Measurements from ENCODE around the gene PLAU. TPM values are rescaled to one million over a fixed set of nuclear protein-coding genes. Genes with fewer than 3 reads are reported as not detected.

Gene PLAU
- total RNA-seq, 4 donors from 2014 or later: 0.83 to 5.0 (median 2.3) TPM

- H3K9me3 ChIP-seq: no peaks in the 10 kb centered on the region
- peaks cover 0 to 4% of the 10 kb centered on the region in 2 donors for H3K36me3 ChIP-seq
- H3K4me1 ChIP-seq: peaks cover 64 to 72% of the 10 kb centered on the region in 2 donors
- intact Hi-C loops (cut with DNase I; ENCODE audit: low total_unique reads): loop anchor here (2.0 kb wide), 1 partner anchor 15 kb away; no protein-coding TSS in a partner anchor
- H3K4me3 ChIP-seq: no peak overlapping the region
- TF ChIP-seq CTCF (IDR thresholded peaks at IDR 0.05 in 4 of 5, conservative IDR thresholded peaks at IDR 0.05 in 1 of 5): no peak
- no peak for TF ChIP-seq POLR2A (IDR thresholded peaks at IDR 0.05)
- DNase-seq (no peak), ATAC-seq (no peak)
- H3K27me3 ChIP-seq: no peaks in the 10 kb centered on the region
- peak overlapping the region; percentile 15 to 93 (median 60) for H3K27ac ChIP-seq
- in situ Hi-C loops (cut with MboI; ENCODE audit: low sequenced_read_pairs in 4 of 4): no loop called here
Measured at GRCh38 chr10:73865459-73866442, 45.2 kb upstream of the PLAU start.

GRCh38 chr10:73866621-73867020 is 44.3 kb upstream of the PLAU start:
- no peak overlapping the region for H3K4me3 ChIP-seq
- intact Hi-C loops (cut with DNase I; ENCODE audit: low total_unique reads) (loop anchor here (2.0 kb wide), 1 partner anchor 16 kb away; no protein-coding TSS in a partner anchor), in situ Hi-C loops (cut with MboI; ENCODE audit: low sequenced_read_pairs in 4 of 4) (no loop called here)
- peaks cover 0 to 4% of the 10 kb centered on the region in 2 donors for H3K36me3 ChIP-seq
- no peak for DNase-seq
- peak overlapping the region; percentile 63 to 97 (median 80) for H3K27ac ChIP-seq
- peaks cover 71 to 79% of the 10 kb centered on the region in 2 donors for H3K4me1 ChIP-seq
- ATAC-seq: no peak
- H3K9me3 ChIP-seq: no peaks in the 10 kb centered on the region
- no peak for TF ChIP-seq CTCF (IDR thresholded peaks at IDR 0.05 in 4 of 5, conservative IDR thresholded peaks at IDR 0.05 in 1 of 5)
- TF ChIP-seq POLR2A (IDR thresholded peaks at IDR 0.05): no peak
- no peaks in the 10 kb centered on the region for H3K27me3 ChIP-seq

DNA sequence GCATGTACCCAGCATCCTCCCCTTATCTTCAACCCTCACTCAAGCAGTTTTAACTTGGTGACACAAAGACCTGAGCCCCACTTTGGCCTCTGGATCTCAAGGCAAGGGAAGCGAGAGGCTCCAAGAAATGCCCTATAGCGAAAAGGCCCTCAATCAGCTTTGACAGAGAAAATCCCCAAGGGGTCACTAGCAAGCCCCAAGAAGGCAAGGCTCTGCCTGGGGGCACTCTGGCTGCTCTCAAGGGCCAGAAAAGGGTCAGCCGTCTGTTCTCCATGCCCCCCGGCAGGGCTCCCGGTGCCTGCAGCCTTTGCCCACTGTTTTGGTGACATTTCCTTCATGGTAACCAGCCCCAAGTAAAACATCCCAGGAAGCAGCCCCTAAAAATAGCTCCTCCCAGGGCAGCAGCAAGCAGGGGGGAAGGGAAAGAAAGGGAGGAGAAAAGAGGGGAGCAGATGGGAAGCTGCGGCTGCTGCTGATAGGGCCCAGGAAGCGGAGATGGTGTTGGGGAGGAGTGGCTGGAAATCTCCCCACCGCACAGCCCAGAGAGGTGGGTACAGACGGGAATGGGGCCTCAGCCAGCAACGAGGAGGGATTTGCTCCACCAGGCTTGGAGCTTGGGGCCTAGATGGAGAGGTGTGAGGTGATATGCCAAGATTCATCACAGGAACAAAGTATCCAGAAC is 43.7 kb upstream of the PLAU start:
- DNase-seq: no peak
- Histone ChIP-seq H3K9me3 (no peaks in the 10 kb centered on the region), H3K4me3 (no peak overlapping the region), H3K36me3 (peaks cover 0 to 4% of the 10 kb centered on the region in 2 donors), H3K27me3 (no peaks in the 10 kb centered on the region), H3K4me1 (peaks cover 78 to 85% of the 10 kb centered on the region in 2 donors), H3K27ac (peak overlapping the region; percentile 63 to 97 (median 80))
- ATAC-seq: no peak
- intact Hi-C loops (cut with DNase I; ENCODE audit: low total_unique reads) (loop anchor here (2.0 kb wide), 1 partner anchor 16 kb away; no protein-coding TSS in a partner anchor), in situ Hi-C loops (cut with MboI; ENCODE audit: low sequenced_read_pairs in 4 of 4) (no loop called here)
- no peak for TF ChIP-seq CTCF (IDR thresholded peaks at IDR 0.05 in 4 of 5, conservative IDR thresholded peaks at IDR 0.05 in 1 of 5)
- no peak for TF ChIP-seq POLR2A (IDR thresholded peaks at IDR 0.05)

GRCh38 chr10:73867871-73868631 is 42.9 kb upstream of the PLAU start:
- H3K4me3 ChIP-seq: no peak overlapping the region
- H3K27ac ChIP-seq: peak overlapping the region; percentile 63 to 97 (median 80)
- DNase-seq (no peak), ATAC-seq (no peak)
- TF ChIP-seq CTCF (IDR thresholded peaks at IDR 0.05 in 4 of 5, conservative IDR thresholded peaks at IDR 0.05 in 1 of 5): no peak
- TF ChIP-seq POLR2A (IDR thresholded peaks at IDR 0.05): no peak
- no peaks in the 10 kb centered on the region for H3K9me3 ChIP-seq
- peaks cover 80 to 92% of the 10 kb centered on the region in 2 donors for H3K4me1 ChIP-seq
- no peaks in the 10 kb centered on the region for H3K27me3 ChIP-seq
- in situ Hi-C loops (cut with MboI; ENCODE audit: low sequenced_read_pairs in 4 of 4): no loop called here
- peaks cover 0 to 4% of the 10 kb centered on the region in 2 donors for H3K36me3 ChIP-seq
- intact Hi-C loops (cut with DNase I; ENCODE audit: low total_unique reads): loop anchor here (2.0 kb wide), 1 partner anchor 17 kb away; no protein-coding TSS in a partner anchor

Measured in gastrocnemius medialis (tissue), 4 donors.